ENCODE measurements around the gene TCF3.

TCF3 gene

GRCh38 chr19:1568320-1569019 lies 83.9 kb downstream of the TCF3 start, which contains the start of gene MEX3D:
MEX3D (minus strand) TSS chr19:1568325; CDS start chr19:1568058, 267 bp downstream.
- no peak for TF ChIP-seq CTCF (IDR thresholded peaks at IDR 0.05; ENCODE audit: insufficient read depth, low read depth, low read length, missing control alignments)
- H3K4me3 ChIP-seq (ENCODE audit: low read depth, low read length), result peak within 1 kb of the TSS; percentile 30

GRCh38 chr19:1567848-1568227 lies 84.6 kb downstream of the TCF3 start:
- TF ChIP-seq CTCF (IDR thresholded peaks at IDR 0.05; ENCODE audit: insufficient read depth, low read depth, low read length, missing control alignments), result no peak
- H3K4me3 ChIP-seq (ENCODE audit: low read depth, low read length), result no peak overlapping the region
- no peak for DNase-seq (ENCODE audit: low read depth)

More at GRCh38 chr19:1568320-1569019, 83.9 kb downstream of the TCF3 start, which contains the start of gene MEX3D:
- peak; percentile 86 for DNase-seq (ENCODE audit: low read depth)

- no peak for TF ChIP-seq CTCF (IDR thresholded peaks at IDR 0.05; ENCODE audit: insufficient read depth, low read depth, low read length, missing control alignments)
- peak overlapping the region; percentile 30; the same call in 1 of the 2 replicates for H3K4me3 ChIP-seq (ENCODE audit: low read depth, low read length)
- DNase-seq (ENCODE audit: low read depth), result no peak
Measured at GRCh38 chr19:1567116-1567847, 85.1 kb downstream of the TCF3 start.

- no peak overlapping the region for H3K4me3 ChIP-seq (ENCODE audit: low read depth, low read length)
- no peak for DNase-seq (ENCODE audit: low read depth)
- no peak for TF ChIP-seq CTCF (IDR thresholded peaks at IDR 0.05; ENCODE audit: insufficient read depth, low read depth, low read length, missing control alignments)
Measured at GRCh38 chr19:1566392-1567115, 85.9 kb downstream of the TCF3 start.

GRCh38 chr19:1563251-1563650 lies 89.2 kb downstream of the TCF3 start:
- no peak overlapping the region for H3K4me3 ChIP-seq (ENCODE audit: low read depth, low read length)
- no peak for TF ChIP-seq CTCF (IDR thresholded peaks at IDR 0.05; ENCODE audit: insufficient read depth, low read depth, low read length, missing control alignments)
- DNase-seq (ENCODE audit: low read depth), result no peak

- H3K4me3 ChIP-seq (ENCODE audit: low read depth, low read length), result no peak overlapping the region
- no peak for TF ChIP-seq CTCF (IDR thresholded peaks at IDR 0.05; ENCODE audit: insufficient read depth, low read depth, low read length, missing control alignments)
- no peak for DNase-seq (ENCODE audit: low read depth)
Measured at GRCh38 chr19:1561236-1561842, 91.1 kb downstream of the TCF3 start.
